ENCODE measurements around the gene HSPA2.

- TF ChIP-seq EP300 (IDR thresholded peaks at IDR 0.05), result no peak
- TF ChIP-seq CTCF (IDR thresholded peaks at IDR 0.05), result no peak
- no peak for TF ChIP-seq POLR2A (IDR thresholded peaks at IDR 0.05)
- TF ChIP-seq POLR2AphosphoS5 (IDR thresholded peaks at IDR 0.05), result no peak
Observed at GRCh38 chr14:64518229-64518628, 22.3 kb upstream of the HSPA2 start.

Measured in gastroesophageal sphincter (tissue), 3 donors.